ENCODE data around the gene HERPUD1.

DNA sequence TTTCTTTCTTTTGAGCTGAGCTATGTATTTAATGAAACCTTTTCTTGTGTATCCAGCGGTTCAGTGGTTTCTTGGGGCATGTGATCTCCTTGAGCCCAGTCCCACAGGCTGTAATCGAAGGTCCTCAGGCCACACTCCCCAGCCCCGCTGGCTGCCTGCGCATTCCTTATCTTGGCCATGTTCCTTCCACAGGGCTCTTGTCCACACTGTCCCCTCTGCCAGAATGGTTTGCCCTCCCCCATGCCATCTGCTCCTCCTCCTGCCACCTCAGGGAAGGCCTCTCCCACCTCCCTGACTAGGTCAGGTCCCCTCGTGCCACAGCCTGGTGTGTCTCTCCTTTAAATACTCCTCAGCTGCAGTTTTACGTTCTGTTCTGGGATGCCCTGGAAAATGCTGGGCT lies 45.3 kb downstream of the HERPUD1 start:
- TF ChIP-seq, protein P1, sequence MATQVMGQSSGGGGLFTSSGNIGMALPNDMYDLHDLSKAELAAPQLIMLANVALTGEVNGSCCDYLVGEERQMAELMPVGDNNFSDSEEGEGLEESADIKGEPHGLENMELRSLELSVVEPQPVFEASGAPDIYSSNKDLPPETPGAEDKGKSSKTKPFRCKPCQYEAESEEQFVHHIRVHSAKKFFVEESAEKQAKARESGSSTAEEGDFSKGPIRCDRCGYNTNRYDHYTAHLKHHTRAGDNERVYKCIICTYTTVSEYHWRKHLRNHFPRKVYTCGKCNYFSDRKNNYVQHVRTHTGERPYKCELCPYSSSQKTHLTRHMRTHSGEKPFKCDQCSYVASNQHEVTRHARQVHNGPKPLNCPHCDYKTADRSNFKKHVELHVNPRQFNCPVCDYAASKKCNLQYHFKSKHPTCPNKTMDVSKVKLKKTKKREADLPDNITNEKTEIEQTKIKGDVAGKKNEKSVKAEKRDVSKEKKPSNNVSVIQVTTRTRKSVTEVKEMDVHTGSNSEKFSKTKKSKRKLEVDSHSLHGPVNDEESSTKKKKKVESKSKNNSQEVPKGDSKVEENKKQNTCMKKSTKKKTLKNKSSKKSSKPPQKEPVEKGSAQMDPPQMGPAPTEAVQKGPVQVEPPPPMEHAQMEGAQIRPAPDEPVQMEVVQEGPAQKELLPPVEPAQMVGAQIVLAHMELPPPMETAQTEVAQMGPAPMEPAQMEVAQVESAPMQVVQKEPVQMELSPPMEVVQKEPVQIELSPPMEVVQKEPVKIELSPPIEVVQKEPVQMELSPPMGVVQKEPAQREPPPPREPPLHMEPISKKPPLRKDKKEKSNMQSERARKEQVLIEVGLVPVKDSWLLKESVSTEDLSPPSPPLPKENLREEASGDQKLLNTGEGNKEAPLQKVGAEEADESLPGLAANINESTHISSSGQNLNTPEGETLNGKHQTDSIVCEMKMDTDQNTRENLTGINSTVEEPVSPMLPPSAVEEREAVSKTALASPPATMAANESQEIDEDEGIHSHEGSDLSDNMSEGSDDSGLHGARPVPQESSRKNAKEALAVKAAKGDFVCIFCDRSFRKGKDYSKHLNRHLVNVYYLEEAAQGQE (IDR thresholded peaks at IDR 0.05; ENCODE audit: insufficient read depth in 1 of 2, low read depth in 2 of 2, low read length in 2 of 2) = no peak
- TF ChIP-seq POLR2AphosphoS5 (IDR thresholded peaks at IDR 0.05; ENCODE audit: low read depth, low read length) (no peak), SIN3A (IDR thresholded peaks at IDR 0.05; ENCODE audit: borderline replicate concordance, insufficient read depth, low read length) (no peak), TAF1 (IDR thresholded peaks at IDR 0.05; ENCODE audit: borderline replicate concordance, insufficient read depth, low read length) (no peak)

Measured in PFSK-1 (cell line).